Neural cell (in vitro differentiated cells): ENCODE measurements around the gene RPS3. TPM values are rescaled to one million over a fixed set of nuclear protein-coding genes. Genes with fewer than 3 reads are reported as not detected.

Source experiments
- H2AFZ ChIP-seq: fragments of 200-600, 300-800 bp; sonication (generic), shearing (Covaris generic); 2 replicates; pipeline ENCODE4 v1.6.0; 2014; ENCODE audit warnings: low read depth, mild to moderate bottlenecking, antibody characterized with exemption, low read length, moderate library complexity
- H3F3A ChIP-seq: fragments of 200-600 bp; shearing (Covaris generic); 2 replicates; pipeline ENCODE4 v1.6.1; 2016; ENCODE audit warnings: mild to moderate bottlenecking, moderate library complexity, mixed read lengths, antibody characterized with exemption, low read length; ENCODE audit not compliant: insufficient read depth, poor library complexity, severe bottlenecking
- H3K27ac ChIP-seq: fragments of 200-600, 300-800 bp; sonication (generic), shearing (Covaris generic); 2 replicates; pipeline ENCODE4 v1.5.1; 2014; ENCODE audit warnings: mild to moderate bottlenecking, low read length, moderate library complexity
- H3K27me3 ChIP-seq: fragments of 300-800, 200-600 bp; sonication (generic), shearing (Covaris generic); 2 replicates; pipeline ENCODE4 v1.6.0; 2014; ENCODE audit warnings: mild to moderate bottlenecking, low read depth, low read length, moderate library complexity; ENCODE audit not compliant: insufficient read depth
- H3K36me3 ChIP-seq: fragments of 300-800, 200-600 bp; sonication (generic), shearing (Covaris generic); 2 replicates; pipeline ENCODE4 v1.5.1; 2014; ENCODE audit warnings: mild to moderate bottlenecking, antibody characterized with exemption, low read length, moderate library complexity; ENCODE audit not compliant: insufficient read depth
- H3K4me2 ChIP-seq: fragments of 300-800, 200-600 bp; sonication (generic), shearing (Covaris generic); 2 replicates; pipeline ENCODE4 v1.6.0; 2014; ENCODE audit warnings: mild to moderate bottlenecking, low read length
- H3K4me3 ChIP-seq: fragments of 300-800, 200-600 bp; sonication (generic), shearing (Covaris generic); 2 replicates; pipeline ENCODE4 v1.5.1; 2014; ENCODE audit warnings: mild to moderate bottlenecking, low read length, moderate library complexity
- H3K79me2 ChIP-seq: fragments of 200-600 bp; shearing (Covaris generic); replicated peaks from 2 replicates; pipeline ENCODE4 v1.6.0; 2014; ENCODE audit warnings: mild to moderate bottlenecking, low read length, moderate library complexity; ENCODE audit not compliant: insufficient read depth
- H3K9ac ChIP-seq: fragments of 300-800, 200-600 bp; sonication (generic), shearing (Covaris generic); 2 replicates; pipeline ENCODE4 v1.6.1; 2016; ENCODE audit warnings: mild to moderate bottlenecking, low read length, mixed read lengths
- H3K9me2 ChIP-seq: fragments of 200-600 bp; shearing (Covaris generic); 2 replicates; pipeline ENCODE4 v1.6.1; 2016; ENCODE audit warnings: mild to moderate bottlenecking, low read length, mixed read lengths; ENCODE audit not compliant: insufficient read depth
- H3K9me3 ChIP-seq: fragments of 200-600, 300-800 bp; sonication (generic), shearing (Covaris generic); 2 replicates; pipeline ENCODE4 v1.6.1; 2016; ENCODE audit warnings: mild to moderate bottlenecking, mixed run types, low read length, moderate library complexity, mixed read lengths
- H4K20me1 ChIP-seq: fragments of 200-600 bp; shearing (Covaris generic); 2 replicates; pipeline ENCODE4 v1.6.1; 2016; ENCODE audit warnings: mild to moderate bottlenecking, mixed run types; ENCODE audit not compliant: insufficient read depth
- EP300 ChIP-seq: fragments of 450-650 bp; conservative IDR thresholded peaks from 2 replicates; pipeline ENCODE4 v1.6.1; 2014; ENCODE audit warnings: antibody characterized with exemption, mild to moderate bottlenecking, moderate library complexity; ENCODE audit not compliant: poor library complexity, severe bottlenecking
- EZH2 ChIP-seq: fragments of 200-600, 300-800 bp; shearing (Covaris generic), sonication (generic); IDR thresholded peaks from 2 replicates; pipeline ENCODE4 v1.6.1; 2014; ENCODE audit warnings: antibody characterized with exemption, low read length, borderline replicate concordance, mild to moderate bottlenecking; ENCODE audit not compliant: insufficient read depth, poor library complexity, severe bottlenecking
- MXI1 ChIP-seq: fragments of 450-650 bp; conservative IDR thresholded peaks from 2 replicates; pipeline ENCODE4 v1.6.1; 2014; ENCODE audit warnings: antibody characterized with exemption, mild to moderate bottlenecking; ENCODE audit not compliant: poor library complexity, severe bottlenecking
- POLR2AphosphoS5 ChIP-seq: IDR thresholded peaks from 2 replicates; pipeline ENCODE4 v1.6.1; 2012
- RAD21 ChIP-seq: fragments of 450-650 bp; conservative IDR thresholded peaks from 2 replicates; pipeline ENCODE4 v1.6.1; 2014; ENCODE audit warnings: antibody characterized with exemption, mild to moderate bottlenecking, moderate library complexity
- SMC3 ChIP-seq: fragments of 450-650 bp; conservative IDR thresholded peaks from 2 replicates; pipeline ENCODE4 v1.6.1; 2014; ENCODE audit warnings: antibody characterized with exemption, mild to moderate bottlenecking, moderate library complexity; ENCODE audit not compliant: poor library complexity
- TAF1 ChIP-seq: IDR thresholded peaks from 2 replicates; pipeline ENCODE4 v1.6.1; 2012; ENCODE audit warnings: low read depth
- polyA plus RNA-seq: library from polyadenylated mRNA; depleted of rRNA; stranded (reverse); fragments of >200 nt; gene quantifications from 2 replicates; pipeline ENCODE4 v1.2.3, GENCODE V29; 2014
- TF ChIP-seq, protein P1 (sequence below): IDR thresholded peaks from 2 replicates; pipeline ENCODE4 v1.6.1; 2012; ENCODE audit warnings: borderline replicate concordance
- TF ChIP-seq, protein P2 (sequence below): fragments of 450-650 bp; IDR thresholded peaks from 2 replicates; pipeline ENCODE4 v1.5.1; 2014; ENCODE audit warnings: antibody characterized with exemption, mild to moderate bottlenecking, moderate library complexity; ENCODE audit not compliant: poor library complexity, severe bottlenecking

Gene RPS3
- polyA plus RNA-seq, 1 donor from 2014 or later = 1,440 TPM

DNA sequence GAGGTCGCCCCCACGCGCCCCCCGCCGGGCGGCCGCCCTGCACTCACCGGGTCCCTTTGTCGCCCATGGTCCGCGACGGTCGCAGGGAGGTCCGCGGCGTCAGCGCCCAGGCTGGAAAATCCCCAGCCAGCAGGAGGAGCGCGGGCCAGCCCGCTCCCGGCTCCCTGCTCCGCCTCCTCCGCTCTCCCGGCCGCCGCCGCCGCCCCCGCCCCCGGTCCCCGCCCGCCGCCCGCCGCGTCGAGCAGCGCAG, 47.9 kb upstream of the RPS3 start, which contains the start of gene ARRB1:
Gene ARRB1, minus strand, starts transcription at position 121 of the 250 bp plus-strand sequence. Its CDS starts 54 bp downstream, at position 67.
- TF ChIP-seq EZH2 = no peak
- no peak for TF ChIP-seq EP300
- TF ChIP-seq, protein P1, sequence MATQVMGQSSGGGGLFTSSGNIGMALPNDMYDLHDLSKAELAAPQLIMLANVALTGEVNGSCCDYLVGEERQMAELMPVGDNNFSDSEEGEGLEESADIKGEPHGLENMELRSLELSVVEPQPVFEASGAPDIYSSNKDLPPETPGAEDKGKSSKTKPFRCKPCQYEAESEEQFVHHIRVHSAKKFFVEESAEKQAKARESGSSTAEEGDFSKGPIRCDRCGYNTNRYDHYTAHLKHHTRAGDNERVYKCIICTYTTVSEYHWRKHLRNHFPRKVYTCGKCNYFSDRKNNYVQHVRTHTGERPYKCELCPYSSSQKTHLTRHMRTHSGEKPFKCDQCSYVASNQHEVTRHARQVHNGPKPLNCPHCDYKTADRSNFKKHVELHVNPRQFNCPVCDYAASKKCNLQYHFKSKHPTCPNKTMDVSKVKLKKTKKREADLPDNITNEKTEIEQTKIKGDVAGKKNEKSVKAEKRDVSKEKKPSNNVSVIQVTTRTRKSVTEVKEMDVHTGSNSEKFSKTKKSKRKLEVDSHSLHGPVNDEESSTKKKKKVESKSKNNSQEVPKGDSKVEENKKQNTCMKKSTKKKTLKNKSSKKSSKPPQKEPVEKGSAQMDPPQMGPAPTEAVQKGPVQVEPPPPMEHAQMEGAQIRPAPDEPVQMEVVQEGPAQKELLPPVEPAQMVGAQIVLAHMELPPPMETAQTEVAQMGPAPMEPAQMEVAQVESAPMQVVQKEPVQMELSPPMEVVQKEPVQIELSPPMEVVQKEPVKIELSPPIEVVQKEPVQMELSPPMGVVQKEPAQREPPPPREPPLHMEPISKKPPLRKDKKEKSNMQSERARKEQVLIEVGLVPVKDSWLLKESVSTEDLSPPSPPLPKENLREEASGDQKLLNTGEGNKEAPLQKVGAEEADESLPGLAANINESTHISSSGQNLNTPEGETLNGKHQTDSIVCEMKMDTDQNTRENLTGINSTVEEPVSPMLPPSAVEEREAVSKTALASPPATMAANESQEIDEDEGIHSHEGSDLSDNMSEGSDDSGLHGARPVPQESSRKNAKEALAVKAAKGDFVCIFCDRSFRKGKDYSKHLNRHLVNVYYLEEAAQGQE = no peak
- no peak for TF ChIP-seq RAD21
- no peak for TF ChIP-seq TAF1
- TF ChIP-seq MXI1 = no peak
- TF ChIP-seq POLR2AphosphoS5 = no peak
- TF ChIP-seq, protein P2, sequence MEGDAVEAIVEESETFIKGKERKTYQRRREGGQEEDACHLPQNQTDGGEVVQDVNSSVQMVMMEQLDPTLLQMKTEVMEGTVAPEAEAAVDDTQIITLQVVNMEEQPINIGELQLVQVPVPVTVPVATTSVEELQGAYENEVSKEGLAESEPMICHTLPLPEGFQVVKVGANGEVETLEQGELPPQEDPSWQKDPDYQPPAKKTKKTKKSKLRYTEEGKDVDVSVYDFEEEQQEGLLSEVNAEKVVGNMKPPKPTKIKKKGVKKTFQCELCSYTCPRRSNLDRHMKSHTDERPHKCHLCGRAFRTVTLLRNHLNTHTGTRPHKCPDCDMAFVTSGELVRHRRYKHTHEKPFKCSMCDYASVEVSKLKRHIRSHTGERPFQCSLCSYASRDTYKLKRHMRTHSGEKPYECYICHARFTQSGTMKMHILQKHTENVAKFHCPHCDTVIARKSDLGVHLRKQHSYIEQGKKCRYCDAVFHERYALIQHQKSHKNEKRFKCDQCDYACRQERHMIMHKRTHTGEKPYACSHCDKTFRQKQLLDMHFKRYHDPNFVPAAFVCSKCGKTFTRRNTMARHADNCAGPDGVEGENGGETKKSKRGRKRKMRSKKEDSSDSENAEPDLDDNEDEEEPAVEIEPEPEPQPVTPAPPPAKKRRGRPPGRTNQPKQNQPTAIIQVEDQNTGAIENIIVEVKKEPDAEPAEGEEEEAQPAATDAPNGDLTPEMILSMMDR = no peak
- TF ChIP-seq SMC3 = no peak
- H3K9me2 ChIP-seq = no peaks in the 10 kb centered on the region
- H4K20me1 ChIP-seq = no peaks in the 10 kb centered on the region
- peaks cover 10% of the 10 kb centered on the region for H3K27me3 ChIP-seq
- H3K9me3 ChIP-seq = no peaks in the 10 kb centered on the region
- H3K4me3 ChIP-seq = peak within 1 kb of the TSS; percentile 85
- peak within 1 kb of the TSS; percentile 53 for H3K27ac ChIP-seq
- no peaks in the 10 kb centered on the region for H3F3A ChIP-seq
- H2AFZ ChIP-seq = peak within 1 kb of the TSS; percentile 80
- no peaks in the 10 kb centered on the region for H3K36me3 ChIP-seq
- no peaks in the 10 kb centered on the region for H3K79me2 ChIP-seq
- H3K4me2 ChIP-seq = peak within 1 kb of the TSS; percentile 63
- H3K9ac ChIP-seq = peak within 1 kb of the TSS; percentile 76

DNA sequence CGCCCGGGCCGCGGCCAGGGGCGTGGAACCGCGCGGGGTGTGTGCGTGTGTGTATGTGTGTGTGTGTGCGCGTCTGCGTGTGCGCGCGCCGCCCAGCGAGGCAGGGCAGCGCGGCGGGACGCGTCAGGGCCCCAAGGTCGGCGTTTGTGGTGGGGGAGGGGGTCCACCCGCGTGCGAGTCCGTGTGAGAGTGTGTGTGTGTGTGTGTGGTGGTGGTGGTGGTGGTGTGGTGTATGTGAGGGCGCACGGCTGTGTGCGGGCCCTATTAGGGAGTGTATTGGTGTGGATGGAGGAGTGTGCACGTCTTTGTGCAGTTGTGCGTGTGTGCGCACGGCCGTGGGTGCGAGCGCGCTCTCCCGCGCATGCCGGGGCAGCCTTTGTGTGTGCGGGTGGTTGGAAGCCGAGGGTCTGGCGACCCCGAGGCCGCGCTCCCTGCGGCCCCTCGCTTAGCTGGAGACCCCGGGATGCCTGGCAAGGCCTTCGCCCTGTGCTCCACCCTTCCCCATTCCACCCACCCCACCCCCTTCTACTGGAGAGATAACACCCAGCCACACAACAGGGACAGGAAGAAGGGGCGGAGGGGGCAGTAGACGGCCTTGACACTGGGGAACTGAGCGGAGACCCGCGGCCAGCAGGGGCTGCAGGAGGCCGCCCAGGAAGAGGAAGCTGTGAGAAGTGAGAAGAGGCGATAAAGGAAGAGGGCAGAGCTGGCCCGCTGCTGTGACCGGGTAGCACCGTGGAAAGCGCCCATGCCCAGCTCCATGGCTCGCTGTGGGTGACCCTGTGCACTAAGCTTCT, 47.3 kb upstream of the RPS3 start:
- Histone ChIP-seq H3K9me2 (no peaks in the 10 kb centered on the region), H4K20me1 (no peaks in the 10 kb centered on the region), H3K36me3 (no peaks in the 10 kb centered on the region), H3K27me3 (peaks cover 10% of the 10 kb centered on the region), H3K4me3 (peak overlapping the region; percentile 85), H3K4me2 (no peak overlapping the region), H3K27ac (peak overlapping the region; percentile 53), H2AFZ (peak overlapping the region; percentile 80), H3K9ac (peak overlapping the region; percentile 76), H3K79me2 (no peaks in the 10 kb centered on the region), H3K9me3 (no peaks in the 10 kb centered on the region), H3F3A (no peaks in the 10 kb centered on the region)
- TF ChIP-seq EP300 = no peak
- peak; percentile 63 for TF ChIP-seq POLR2AphosphoS5
- TF ChIP-seq SMC3 = no peak
- no peak for TF ChIP-seq TAF1
- no peak for TF ChIP-seq RAD21
- TF ChIP-seq MXI1 = no peak
- TF ChIP-seq, protein P1 = no peak
- TF ChIP-seq, protein P2 = no peak
